ENCODE results near the gene WDR5.

Gene WDR5

GRCh38 chr9:134157378-134157885 is 21.6 kb downstream of the WDR5 start:
- no peak for DNase-seq

DNA sequence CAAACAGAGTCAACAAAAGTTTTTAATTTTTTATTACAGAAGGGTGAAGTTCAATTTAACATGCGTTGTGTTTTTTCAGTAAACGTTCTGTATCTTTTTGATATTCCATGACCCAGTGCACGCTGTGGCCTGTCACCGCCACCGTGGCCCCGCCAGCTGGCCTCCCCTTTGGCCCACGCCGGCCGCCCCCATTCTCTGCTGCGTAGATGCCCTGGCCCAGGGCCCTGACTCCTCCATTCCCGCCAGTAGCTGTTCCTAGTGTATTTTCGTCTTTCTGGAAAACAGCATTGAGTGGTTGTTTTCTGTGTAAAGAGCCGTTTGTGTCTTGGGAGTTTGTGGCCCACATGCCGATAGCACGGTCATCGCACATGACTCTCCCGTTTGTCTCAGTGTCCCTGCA is 22.4 kb downstream of the WDR5 start:
- no peak for DNase-seq

DNA sequence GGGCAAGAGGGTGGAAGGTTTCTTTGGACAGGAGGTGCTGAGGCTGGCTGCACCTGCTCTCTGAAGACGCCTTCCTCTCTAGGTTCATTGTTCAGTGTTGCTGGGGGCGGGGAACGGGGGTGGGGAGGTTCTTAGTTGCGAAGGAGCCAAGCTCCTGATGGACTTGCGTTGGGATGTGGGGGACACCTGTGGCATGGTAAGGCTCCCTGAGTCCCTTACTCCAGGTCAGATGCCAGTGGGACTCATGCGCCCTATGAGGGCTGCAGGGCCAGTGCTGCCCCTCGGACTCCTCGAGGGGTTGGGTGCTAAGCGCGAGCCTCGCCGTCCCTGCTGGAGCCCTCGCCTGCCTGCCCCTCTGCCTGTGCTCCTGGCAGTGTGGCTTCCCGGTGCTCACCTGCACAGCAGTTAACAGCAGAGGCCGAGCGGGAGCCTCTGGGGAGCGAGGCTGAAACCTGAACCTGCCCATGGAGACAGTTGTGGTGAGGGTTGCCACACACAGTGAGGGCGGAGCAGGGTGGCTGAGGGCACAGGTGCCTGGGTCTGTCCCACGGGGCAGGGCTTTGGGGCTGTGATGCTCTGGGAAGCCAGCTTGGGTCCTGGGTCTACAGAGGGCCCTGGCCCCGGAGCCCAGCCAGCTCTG is 23.0 kb downstream of the WDR5 start:
- no peak for DNase-seq

DNA sequence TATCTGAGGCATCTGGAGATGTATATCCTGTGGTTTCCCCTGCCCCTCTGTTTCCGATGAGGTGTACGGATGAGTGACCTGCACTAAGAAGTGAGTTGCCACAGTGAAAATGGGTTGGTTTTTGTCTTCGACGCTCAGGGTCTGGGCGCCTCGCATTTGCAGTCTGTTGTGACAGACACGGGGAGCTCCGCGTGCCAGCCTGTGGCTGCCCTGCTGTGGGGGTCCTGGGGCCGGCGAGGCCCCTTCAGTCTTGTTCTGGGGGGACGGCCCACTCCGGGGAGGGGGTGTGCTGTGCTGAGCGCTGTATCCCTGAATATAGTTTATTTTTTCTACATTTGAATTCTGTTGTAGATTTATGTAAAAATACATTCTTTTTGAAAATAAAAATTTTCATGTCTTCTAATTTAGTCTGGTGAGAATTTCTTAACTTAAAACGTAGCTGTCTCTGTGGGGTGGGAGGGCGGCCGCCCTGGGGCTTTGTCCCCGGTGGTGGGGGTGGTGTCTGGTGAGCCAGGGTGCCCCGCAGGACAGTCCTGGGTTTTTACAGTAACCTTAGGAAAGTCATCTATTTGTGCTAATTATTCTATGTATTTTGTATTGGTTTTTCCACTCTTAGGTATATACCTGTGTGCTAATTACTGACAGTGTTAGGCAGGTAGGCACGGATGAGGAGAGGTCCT is 23.8 kb downstream of the WDR5 start:
- no peak for DNase-seq

DNA sequence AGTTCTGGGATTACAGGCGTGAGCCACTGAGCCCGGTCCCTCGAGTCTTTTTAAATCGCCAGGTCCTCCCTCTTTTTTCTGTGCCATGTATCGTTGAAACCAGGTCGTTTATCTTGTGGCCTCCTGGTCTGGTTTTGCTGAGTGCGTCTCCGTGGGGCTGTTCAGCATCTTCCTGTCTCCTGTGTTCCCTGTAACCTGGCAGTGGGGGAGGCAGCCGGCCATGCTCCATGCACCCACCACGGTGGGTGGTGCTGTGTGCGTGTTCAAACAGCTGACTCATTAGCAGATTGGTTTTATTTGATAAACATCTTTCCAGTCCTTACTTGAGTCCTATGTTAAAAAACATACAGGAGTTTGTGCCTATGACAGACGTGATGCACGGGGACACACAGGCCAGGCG is 25.8 kb downstream of the WDR5 start:
- DNase-seq, result no peak

GRCh38 chr9:134162212-134162775 is 26.4 kb downstream of the WDR5 start:
- DNase-seq, result no peak

- DNase-seq, result no peak
Measured at GRCh38 chr9:134162926-134163370, 27.1 kb downstream of the WDR5 start.

- peak; percentile 85 for DNase-seq
Measured at GRCh38 chr9:134163371-134164196, 27.7 kb downstream of the WDR5 start.

DNA sequence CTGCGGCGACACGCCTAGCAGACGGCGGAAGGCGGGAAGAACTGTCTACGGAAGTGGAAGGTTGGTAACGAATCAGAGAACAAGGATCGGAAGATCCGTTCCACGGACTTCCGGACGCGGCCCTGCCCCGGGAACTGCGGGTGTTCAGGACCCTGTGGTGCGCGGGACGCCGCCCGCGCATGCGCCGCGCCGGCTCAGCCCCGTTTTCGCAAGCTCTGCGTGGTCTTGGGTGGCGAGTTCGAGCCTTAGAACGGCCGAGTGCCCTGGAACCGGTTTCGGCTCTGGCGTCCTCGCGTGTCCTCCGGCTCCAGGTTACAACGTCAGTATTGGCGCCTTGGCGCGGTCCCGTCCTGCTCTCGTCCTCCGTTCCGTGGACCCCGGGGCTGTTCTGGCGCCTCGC is 29.0 kb downstream of the WDR5 start:
- no peak for DNase-seq

GRCh38 chr9:134165357-134166315 is 29.8 kb downstream of the WDR5 start:
- DNase-seq, result peak; percentile 65

DNA sequence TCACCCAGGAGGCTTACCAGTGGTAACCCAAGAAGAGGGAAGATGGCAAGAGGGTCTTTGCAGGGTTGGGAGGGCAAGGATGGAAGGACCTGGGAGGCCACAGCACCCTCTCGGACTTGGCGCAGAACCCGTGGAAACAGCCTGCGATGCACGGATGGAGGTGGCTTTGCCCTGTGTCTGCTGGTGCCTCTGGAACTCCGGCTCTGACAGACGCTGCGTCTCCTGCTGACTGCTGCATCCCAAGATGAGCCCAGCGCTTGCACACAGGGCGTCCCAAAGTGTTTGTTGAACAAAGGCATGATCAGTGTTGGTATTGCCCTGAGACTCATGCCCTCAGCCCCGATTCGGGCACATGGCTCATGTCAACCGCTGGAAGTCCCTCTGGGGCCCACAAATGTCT is 30.5 kb downstream of the WDR5 start:
- DNase-seq, result no peak

DNA sequence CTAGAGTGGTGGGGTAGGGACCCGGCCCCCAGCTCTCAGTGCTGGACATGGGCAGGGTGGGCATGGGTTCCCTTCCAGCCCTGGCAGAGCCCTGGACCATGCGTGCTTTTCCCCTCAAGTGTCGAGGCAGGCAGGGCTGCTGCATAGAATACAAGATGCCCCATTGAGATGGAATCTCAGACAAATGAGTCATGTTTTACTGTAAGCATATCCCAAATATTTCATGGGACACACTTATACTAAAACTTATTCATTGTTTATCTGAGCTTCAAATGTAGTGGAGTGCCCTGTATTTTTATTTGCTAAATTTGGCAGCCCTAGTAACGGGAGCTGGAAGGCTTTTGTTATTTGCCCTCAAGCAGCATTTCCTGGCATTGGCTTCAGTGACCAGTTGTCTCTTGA is 31.6 kb downstream of the WDR5 start:
- no peak for DNase-seq

DNA sequence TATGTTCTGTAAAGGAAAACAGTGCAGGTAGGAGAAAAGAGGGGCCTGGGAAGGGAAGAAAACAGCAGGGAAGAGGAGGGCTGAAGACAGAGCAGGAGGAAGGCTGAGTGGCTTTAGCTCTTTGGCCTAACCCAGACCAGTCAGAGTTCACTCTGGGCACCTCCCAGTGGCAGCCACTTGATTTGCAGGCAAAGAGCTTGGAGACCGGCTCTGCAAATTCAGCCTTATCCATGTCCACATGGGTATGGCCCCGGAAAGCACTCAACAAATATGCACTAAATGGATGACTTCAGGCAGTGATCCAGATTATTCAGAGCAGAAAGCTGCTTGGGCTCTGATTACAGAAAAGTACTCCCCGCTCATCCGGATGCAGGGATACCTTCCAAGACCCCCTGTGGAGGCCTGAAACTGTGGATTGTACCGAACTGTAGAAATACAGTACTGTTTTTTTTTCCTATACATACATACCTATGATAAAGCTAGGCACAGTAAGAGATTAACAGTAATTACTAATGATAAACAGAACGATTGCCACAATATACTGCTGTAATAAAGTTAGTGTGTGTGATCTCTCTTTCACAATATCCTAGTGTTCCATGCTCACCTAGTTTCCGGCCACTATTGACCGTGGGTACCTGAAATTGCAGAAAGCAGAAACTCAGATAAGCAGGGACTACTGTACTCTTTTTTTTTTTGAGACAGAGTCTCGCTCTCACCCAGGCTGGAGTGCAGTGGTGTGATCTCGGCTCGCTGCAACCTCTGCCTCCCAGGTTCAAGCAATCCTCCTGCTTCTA is 33.1 kb downstream of the WDR5 start:
- no peak for DNase-seq

GRCh38 chr9:134169724-134170401 is 34.0 kb downstream of the WDR5 start:
- DNase-seq, result no peak

DNA sequence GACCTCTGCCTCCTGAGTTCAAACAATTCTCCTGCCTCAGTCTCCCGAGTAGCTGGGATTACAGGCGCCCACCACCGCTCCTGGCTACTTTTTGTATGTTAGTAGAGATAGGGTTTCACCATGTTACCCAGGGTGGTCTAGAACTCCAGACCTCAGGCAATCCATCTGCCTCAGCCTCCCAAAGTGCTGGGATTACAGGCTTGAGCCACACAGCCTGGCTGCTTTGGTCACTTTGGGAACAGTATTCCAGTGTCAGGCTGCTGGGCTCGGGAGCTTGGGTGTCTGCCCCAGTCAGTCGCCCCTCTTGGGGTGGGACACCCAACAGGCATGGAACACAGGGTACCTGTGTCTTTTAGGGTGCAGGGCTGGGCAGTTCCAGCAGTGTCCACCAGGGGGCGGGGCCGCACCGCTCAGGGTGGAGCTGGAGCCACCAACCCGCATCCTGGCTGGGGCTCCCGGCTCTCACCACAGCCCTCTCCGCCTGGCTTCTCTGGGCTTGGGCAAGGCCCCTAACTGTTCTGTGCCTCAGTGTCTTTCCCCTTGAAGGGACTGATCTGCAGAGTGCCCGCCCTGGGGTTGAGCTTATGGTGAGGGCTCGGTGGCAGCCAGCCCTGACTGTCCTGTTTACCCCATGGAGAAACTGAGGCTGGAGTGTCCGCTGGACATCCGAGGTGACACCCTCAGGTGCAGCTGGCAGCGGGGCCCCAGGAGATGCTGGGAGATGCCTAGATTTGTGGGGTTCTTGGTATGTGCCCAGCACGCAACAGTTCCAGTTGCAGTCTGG is 34.8 kb downstream of the WDR5 start:
- peak; percentile 63 for DNase-seq

GRCh38 chr9:134171316-134172197 is 35.7 kb downstream of the WDR5 start:
- no peak for DNase-seq

DNA sequence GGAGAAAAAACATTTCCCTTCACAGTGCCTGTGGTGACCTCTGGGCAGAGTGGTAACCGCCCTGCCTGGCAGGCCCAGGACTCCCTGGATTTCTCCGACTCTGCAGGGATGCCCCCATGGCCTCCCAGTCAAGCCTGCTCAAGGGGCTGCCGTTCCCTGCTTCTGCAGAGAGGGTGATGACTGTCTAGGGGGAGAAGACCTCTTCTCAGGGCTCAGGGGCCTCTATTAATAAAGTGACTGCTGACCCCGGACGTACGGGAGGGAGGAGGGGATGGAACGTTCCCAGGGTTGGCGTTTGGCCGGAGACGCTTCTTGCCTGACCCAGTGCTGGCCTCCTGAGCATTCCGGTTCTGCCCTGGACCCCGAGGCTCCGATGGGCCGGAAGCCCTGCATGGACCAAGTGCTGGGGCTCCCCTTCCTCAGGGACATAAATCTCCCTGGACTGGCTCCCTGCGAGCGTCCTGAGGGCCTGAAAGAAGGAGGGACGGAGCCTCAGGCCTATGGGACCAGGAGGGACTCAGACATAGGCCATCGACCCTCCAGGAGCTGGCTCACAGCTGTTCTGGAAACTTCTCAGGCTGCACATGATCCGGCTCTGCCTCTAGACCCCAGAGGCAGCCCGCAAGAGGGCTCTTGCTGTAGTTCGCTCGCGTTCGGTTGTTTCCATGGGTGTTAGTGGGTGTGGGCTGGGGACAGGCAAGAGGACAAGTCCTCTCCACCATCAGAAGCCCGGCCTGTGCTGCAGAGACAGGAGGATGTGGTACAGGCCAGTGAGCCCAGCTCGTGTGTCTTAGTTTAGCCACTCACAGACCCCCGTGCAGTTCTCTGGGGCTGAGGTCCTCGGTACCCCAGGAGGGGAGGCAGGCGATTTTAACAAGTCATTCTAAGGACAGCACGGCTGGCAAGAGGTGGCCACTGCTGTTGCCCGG is 36.6 kb downstream of the WDR5 start:
- DNase-seq, result peak; percentile 49
